ENCODE measurements around the gene TRIM52.

The TRIM52 gene

DNA sequence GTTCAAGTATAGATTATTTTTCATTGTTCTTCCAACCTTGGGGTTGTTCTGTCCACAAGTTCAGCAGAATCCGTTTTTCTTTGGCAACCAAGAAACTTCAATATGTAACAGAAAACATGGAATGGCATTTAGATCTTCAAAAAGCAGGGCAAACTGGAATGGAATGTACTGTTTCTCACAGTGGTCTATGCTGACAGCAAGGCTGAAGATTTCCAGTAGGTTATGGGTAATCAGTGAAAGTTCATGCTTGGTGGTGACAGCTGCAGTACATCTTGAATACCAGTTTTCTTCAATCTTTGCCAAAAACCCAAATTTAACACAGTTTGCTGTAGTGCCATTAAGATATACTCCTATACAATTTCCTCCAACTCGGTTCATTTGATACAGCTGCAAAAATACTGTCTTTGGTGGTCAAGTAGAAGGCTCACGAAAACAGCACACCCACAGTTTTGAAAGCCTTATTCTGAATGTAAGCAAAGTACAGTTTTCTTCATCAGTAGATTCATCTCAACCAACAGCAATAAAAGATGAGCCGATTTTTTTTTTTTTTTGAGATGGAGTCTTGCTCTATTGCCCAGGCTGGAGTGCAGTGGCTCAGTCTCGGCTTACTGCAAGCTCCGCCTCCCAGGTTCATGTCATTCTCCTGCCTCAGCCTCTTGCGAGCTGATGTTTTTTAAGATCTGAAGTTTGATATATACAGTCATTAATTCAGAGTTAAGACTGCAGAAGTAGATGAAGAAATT is 4.9 kb downstream of the TRIM52 start:
- no peak for DNase-seq

DNA sequence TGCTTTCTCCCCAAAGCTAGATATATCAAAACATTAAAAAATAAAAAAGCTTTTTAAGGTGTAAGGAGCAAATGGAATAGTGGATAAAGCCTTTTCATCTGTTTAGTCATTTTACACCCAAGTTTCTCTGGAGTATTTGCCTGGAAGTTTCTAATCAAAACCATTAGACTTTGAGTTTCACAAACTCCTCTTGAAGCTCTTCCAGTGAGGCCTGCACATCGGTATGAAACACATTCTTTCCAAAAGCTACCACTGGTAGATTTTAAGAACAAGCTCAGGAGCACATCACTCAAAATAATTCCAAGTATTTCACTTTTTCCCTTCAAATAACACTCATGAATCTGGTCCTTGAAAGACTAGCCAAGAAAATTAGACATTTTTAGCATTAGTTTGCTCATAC is 5.7 kb downstream of the TRIM52 start:
- no peak for DNase-seq

DNA sequence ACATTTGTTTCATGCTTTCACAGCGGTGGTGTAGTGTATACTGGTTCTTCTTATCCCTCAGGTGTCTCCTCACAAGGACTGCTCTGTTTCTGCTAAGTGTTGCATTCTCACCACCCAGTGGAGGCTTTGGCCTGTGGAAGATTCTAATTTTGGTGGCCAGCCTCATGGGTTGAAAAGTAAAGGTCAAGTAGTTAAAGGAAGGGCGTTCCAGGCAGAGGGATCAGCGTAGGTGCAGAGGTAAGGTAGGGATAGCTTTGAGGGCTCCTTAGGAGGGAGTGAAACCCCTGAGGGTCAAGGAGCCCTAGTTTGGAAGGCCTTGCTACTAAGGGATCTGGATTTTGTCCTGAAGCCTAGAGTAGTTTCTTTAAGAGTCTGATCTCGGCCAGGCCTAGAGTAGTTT is 12.7 kb downstream of the TRIM52 start:
- DNase-seq = no peak

DNA sequence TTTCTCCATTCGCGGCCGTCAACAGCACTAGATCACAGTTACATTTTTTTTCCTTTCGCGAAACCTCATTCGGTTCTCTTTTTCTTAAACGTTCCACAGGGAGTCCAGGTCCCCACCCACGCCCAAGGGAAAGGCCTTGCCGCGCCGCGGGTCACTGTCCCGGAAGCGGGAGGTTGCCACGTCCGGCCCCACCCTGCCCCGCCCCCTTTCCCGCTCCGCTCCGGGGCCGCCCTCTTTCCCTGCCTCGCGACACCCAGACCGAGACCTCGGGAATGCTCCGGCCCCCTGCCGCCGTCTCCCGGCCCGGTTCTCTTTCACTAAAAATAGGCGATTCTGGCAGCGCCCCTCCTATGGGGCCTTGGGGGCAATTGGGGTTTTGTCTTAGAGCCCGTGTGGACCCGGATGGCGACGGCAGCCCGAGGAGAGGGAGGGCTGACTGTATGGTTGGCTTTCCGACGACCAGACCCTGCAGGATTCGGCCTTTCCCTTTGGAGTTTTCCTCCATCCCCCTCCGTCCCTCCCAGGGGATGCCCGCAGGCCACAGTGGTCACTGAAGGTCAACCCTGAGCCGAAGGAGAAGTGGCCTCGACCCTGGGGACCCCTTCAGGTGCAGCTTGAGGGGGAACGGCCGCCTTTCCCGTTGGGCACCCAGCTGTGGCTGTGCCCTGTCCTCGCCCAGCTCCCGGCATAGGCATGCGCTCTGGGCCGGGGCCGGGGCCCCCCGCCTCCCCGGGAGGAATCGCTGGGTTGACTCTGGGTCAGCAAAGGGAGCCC is 14.5 kb downstream of the TRIM52 start:
- DNase-seq = no peak

DNA sequence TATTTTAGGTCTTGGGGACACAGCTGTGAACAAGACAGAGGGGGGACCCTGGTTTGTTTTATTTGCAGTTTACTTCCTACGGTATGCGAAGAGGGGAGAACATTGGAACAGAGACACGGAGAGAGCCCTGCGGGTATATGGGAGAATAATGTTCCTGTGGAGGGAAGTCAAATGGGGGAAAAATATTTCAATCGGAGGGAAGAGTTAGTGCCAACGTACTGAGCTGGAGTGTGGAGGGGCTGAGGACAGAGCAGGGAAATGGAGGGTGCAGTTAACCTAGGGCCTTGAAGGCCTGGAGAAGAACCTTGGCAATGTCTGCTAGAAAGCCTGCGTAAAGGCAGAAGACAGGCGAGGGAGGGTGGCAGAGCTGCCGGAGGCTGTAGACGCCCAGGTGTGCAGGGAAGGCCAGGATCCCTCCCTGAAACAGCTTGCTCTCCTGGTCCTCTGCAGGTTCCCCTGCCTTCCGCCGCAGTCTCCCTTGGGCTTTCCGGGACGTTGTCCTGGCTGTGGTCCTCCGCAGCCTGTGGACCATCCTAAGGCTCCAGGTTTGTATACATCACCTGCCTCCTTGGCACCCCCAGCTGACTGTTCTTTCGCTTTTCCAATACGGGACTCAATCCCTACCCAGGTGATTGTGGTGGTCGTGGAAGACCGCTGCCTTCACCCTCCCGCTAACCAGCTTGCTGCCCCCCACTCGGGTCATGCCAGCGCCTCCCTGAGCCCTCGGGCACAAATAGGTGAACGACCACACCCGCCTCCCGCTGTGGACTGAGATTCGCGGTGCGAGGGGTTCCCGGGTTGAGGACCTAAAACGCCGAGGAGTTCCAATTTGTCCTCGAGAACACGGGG is 15.3 kb downstream of the TRIM52 start:
- no peak for DNase-seq

DNA sequence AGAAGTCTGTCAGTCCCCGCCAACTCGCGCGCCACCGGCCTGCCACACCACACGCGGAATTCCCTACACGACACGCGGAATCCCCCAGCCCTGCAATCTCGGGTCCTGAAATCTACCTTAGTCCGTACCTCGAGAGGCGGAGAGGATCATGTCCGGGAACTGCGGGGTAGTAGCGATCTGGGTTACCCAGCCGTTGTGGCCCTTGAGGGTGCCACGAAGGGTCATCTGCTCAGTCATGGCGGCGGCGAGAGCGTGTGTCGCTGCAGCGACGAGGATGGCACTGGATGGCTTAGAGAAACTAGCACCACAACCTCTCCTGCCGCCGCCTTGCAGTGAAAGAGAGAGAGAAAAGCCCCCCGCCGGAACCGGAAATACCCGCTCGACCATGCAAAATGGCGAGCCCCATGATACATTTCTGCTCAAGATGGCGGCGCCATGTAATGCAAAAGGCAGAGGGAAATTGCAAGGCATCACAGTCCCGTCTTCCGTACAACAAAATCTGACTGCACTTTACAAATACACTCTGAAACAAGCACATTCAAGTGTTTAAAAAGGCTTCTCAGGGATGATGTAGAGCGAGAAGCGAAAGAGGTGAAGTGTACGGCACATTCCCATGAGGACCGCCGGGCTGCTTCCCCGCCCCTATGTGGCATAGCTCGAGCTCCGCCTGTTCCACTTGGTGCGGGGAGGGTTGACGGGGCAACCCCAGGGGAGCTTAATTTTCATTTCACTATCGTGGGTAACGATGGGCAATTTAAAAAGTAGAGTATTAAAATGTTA is 17.2 kb downstream of the TRIM52 start, which contains the start of gene RACK1:
TSS of gene RACK1 (minus strand) at position 343 of the 780 bp plus-strand sequence. CDS start at position 237, 106 bp downstream.
- DNase-seq = no peak

DNA sequence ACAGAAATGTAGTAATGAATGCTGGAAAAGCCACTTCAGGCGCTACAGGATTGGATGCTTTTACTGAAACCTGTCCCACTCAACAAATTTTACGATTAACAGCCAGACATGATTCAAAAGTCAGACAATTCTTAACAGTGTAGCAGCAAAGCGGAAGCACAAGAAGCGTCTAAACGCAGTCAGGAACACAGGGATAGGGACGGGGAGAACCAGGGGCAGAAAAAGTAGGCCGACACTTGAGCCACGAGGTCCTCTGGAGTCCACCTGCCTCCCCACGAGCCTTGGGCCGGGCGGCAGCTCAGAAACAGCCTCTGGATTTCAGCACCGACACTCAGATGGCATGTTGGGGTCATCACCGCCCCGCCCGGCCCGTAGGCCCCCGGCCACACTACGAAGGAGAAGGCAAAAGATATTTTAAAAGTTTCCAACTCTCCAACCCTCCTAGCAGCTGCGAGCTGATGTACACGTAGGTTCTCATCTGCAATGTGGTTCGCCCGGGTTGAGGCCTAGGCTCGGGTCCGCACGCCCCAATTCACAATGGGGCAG is 17.9 kb downstream of the TRIM52 start:
- no peak for DNase-seq

DNA sequence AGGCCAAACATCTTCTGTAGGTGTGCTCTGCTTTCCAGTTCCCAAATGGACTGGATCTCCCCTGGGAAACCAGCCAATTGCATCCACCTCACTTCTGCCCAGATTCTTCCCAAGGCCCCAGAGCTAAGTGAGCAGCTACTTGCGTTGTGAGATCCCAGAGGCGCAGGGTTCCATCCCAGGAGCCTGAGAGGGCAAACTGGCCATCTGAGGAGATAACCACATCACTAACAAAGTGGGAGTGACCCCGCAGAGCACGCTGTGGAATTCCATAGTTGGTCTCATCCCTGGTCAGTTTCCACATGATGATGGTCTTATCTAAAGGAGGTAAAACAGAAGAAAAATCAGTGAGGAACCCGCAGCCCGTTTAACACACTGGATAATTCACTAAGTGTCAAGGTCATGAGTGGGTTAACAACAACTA is 18.9 kb downstream of the TRIM52 start:
- no peak for DNase-seq

DNA sequence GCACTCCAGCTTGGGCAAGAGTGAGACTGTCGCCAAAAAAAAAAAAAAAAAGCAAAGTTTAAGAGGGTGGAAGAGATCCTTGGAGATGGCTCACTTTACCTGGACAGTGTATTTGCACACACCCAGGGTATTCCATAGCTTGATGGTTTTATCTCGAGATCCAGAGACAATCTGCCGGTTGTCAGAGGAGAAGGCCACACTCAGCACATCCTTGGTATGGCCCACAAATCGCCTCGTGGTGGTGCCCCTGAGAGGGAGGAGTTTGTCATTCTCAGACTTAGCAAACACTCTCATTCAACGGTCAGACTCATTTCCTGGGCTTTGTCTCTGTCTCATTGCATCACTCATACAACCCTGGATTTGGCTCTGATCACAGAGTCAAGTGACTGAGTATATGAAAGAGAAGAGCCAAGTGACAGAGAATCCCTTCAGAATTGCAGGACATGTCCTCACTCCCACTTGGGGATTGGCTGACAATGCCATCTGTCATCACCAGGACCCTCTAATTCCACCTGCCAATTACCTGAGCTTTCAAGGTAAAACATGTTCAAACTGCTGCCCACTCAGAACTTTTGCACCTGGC is 19.5 kb downstream of the TRIM52 start:
- no peak for DNase-seq

DNA sequence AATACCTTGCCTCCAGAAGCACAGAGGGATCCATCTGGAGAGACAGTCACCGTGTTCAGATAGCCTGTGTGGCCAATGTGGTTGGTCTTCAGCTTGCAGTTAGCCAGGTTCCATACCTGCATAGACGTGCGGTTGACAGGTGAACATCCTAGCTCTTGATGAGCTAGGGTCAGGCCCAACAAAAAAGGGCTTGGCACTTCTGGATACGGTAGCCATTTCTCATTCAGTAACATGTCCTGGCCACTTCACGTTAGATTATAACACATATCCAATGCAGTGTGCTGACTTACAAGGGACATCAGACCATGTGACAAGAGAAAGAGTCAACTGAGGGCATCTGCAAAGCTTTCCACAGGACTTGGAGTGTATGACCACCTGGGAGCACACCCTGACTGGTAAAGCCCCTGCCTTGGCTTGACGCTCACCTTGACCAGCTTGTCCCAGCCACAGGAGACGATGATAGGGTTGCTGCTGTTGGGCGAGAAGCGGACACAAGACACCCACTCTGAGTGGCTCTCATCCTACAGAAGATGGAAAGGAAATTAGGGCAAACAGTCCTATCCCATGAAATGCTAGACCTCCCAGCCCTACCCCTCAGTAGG is 21.8 kb downstream of the TRIM52 start:
- DNase-seq = no peak

DNA sequence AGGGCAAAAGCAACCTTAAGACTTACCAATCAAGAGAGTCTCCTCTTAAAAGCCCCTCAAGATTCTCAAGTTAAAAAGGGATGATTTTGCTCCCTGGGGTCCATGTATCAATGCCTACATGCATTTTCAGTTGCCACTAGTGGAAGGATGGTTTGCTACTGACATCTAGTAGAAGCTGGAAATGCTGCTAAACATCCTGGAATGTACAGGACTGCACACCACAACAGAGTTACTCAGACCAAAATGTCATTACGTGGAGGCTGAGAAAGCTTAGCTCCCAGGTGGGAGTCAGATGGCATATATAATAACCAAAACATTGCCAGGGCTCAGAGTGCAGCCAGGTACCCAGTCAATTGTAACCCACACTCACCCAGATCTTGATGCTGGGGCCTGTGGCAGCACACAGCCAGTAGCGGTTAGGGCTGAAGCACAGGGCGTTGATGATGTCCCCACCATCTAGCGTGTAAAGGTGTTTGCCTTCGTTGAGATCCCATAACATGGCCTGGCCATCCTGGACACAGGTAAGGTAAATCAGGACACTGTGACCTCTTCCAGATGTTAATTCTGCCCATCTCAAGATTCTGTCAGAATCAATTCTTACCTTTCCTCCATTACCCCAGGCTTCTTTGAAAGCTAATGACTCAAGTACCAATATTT is 23.1 kb downstream of the TRIM52 start:
- no peak for DNase-seq

DNA sequence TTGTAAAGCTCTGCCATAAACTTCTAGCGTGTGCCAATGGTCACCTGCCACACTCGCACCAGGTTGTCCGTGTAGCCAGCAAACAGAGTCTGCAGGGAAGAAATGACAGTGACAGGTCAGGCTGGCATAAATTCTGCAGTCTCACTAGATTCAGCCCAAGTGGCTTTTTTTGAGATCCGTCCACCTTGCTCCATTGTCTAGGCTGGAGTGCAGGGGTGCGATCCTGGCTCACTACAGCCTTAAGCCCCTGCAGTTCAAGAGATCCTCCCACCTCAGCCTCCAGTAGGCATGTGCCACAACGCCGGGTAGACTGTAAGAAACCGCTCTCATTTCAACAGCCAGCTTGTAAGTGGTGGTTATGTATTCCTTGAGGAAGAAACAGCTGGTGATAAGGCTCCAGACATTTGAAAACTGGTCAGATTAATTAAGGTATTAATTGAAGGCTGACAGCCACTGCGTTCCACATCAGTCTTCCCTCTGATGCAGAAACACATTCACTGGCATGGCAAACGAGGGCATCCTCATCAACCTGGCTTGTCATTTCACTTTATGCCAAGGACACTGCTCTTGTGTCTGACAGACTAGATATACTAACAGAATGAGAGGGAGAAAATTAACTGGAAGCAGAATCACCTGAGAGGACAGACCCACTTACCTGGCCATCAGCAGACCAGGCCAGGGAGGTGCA is 23.8 kb downstream of the TRIM52 start:
- DNase-seq = no peak

DNA sequence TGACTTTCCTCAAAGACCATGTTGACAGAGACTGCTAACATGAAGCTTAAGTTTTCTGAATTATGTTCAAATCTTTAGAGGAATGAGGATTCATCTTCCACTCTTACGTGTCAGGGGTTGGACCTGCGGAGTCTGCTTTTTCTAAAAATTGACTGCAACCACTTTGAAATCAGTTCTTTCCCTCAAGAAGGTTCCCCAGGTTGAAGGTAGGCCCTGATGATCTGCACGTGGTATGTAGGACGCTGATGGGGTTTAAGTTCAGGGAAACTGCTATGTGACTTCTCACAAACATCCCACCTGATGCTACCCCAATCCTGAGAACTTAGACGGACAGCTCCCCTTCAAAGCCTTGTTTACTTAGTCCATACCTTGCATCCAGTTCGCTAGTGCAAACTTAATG is 24.5 kb downstream of the TRIM52 start:
- no peak for DNase-seq

DNA sequence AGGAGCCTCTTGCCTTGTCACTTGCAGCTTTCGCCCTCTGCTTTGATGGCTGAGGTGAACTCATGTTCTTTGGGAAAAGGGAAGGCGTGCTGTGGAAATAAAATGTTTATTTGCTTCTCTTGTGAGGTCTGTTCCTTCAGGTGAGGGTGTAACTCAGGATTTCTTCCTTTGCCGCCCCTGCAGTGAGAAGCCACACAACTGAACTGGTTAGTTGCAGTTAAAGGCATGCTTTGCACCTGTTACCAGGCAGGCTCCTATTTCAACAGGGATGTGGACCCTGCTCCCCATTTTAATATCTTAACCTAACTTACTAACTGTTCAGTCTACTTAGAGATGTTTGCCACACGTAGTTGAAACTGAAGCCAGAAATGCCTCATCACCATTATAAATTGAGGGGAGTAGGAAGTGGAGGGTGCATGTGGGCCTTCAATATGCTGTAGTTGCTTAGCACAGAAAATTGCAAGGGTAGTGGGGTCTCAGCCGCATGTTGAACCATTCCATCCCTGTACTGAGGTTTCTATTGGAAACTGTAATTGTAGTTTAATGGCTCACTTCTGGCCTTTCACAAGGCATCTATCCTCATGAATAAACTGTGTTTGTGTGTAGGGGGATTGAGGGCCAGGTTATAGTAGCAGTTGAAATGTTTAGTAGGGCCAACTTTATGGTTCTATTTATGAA is 25.1 kb downstream of the TRIM52 start:
- DNase-seq = no peak

DNA sequence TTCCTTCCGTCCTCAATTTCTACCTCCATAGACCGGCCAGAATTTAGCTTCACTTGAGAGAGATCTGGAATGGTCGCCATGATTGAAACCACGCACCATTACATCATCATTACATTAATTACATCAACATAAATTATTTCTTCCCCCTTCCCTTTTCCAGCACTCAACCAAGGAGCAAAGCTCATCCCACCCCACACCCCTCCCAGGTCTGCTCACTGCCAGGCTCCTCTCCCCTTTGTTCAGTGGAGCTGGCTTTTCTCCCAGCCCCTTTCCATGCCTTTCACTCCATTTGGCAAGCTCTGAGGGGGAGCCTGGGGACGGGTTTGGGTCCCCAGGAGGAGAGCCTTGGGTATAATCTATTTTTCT is 25.6 kb downstream of the TRIM52 start:
- DNase-seq = no peak

DNA sequence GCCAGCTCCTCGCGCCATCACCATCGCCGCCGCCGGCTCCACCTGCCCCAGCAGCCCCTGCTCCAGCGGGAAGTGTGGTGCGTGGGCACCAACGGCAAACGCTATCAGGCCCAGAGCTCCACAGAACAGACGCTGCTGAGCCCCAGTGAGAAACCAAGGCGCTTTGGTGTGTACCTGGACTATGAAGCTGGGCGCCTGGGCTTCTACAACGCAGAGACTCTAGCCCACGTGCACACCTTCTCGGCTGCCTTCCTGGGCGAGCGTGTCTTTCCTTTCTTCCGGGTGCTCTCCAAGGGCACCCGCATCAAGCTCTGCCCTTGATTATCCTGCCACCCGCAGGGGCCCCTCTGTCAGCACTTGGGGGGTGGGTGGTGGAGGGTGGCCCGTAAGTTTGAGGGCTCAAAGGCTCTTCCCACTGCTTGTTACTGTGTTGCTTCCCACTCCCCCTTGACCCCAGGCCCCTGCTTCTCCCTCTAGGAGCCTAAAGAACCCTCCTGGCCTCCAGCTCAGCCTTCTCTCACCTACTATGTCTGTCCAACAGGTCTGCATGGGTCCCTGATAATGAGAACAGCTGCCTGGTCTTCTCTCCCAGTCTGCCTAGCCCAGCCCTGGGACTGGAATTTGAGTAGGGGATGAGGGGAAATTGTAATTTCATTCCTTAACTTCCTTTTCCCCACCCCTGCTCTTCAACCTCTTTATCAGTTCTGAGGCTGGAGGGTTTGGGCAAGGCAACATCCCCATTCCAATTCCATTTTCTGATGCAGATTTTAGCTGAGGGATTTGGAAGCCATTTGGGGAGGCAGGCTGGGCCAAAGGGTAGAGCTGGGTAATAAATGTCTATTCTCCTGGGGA is 26.3 kb downstream of the TRIM52 start:
- no peak for DNase-seq

DNA sequence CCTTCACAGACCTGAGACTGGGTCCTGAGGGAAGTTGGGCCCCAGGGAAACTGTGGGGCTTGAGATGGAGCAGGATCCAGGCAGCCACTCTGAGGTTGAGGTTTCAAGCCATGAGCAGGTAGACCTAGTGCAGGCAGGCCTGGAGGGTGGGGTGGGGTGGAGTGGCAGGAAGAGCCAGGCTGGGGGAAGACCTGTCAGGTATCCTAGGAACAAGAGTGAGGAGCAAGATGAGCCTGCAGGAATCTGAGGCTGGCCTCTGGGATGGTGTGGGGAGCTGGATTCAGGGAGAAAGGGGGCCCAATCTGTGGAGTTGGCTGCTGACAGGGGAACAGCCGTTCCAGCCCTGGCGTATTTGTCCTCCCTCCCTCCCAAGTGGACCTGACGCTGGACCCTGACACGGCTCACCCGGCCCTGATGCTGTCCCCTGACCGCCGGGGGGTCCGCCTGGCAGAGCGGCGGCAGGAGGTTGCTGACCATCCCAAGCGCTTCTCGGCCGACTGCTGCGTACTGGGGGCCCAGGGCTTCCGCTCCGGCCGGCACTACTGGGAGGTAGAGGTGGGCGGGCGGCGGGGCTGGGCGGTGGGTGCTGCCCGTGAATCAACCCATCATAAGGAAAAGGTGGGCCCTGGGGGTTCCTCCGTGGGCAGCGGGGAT is 27.0 kb downstream of the TRIM52 start:
- no peak for DNase-seq
